Activated CD4-positive, alpha-beta T cell treated with anti-CD3 and anti-CD28 coated beads, Interleukin-2, amount 50 U/mL, for 24 hours (primary cell): Measurements from ENCODE around the gene MRRF.

ENCODE experiments used
- DNase-seq, 2 donors: peaks; one replicate each; pipeline ENCODE4 v3.0.0-alpha.2; 2020; ENCODE audit warnings: low read depth in 1 of 2, low spot score in 1 of 2

Gene MRRF

GRCh38 chr9:122331523-122331927 is 66.8 kb downstream of the MRRF start:
- no peak for DNase-seq

- no peak for DNase-seq
Measured at GRCh38 chr9:122332083-122332482, 67.4 kb downstream of the MRRF start.

- no peak for DNase-seq
Measured at GRCh38 chr9:122332644-122333043, 68.0 kb downstream of the MRRF start.

GRCh38 chr9:122333169-122333808 is 68.6 kb downstream of the MRRF start:
- no peak for DNase-seq

- no peak for DNase-seq
Measured at GRCh38 chr9:122334916-122335315, 70.2 kb downstream of the MRRF start.

- no peak for DNase-seq
Measured at GRCh38 chr9:122336189-122336588, 71.5 kb downstream of the MRRF start.

GRCh38 chr9:122336866-122337555 is 72.3 kb downstream of the MRRF start:
- no peak for DNase-seq

- DNase-seq, result no peak
Measured at GRCh38 chr9:122337556-122337929, 72.9 kb downstream of the MRRF start.

GRCh38 chr9:122338536-122338935 is 73.9 kb downstream of the MRRF start:
- no peak for DNase-seq

- no peak for DNase-seq
Measured at GRCh38 chr9:122338994-122339393, 74.3 kb downstream of the MRRF start.

GRCh38 chr9:122339579-122339978 is 74.9 kb downstream of the MRRF start:
- DNase-seq, result no peak

- no peak for DNase-seq
Measured at GRCh38 chr9:122340161-122340560, 75.5 kb downstream of the MRRF start.

GRCh38 chr9:122342323-122343050 is 77.8 kb downstream of the MRRF start:
- no peak for DNase-seq

- DNase-seq, result no peak
Measured at GRCh38 chr9:122346478-122347347, 82.0 kb downstream of the MRRF start.

- DNase-seq, result no peak
Measured at GRCh38 chr9:122347348-122348287, 82.9 kb downstream of the MRRF start.

GRCh38 chr9:122348288-122348777 is 83.7 kb downstream of the MRRF start:
- DNase-seq, result no peak

- no peak for DNase-seq
Measured at GRCh38 chr9:122348791-122349190, 84.1 kb downstream of the MRRF start.

GRCh38 chr9:122349201-122349600 is 84.5 kb downstream of the MRRF start:
- DNase-seq, result no peak

- DNase-seq, result peak; percentile 63 to 68
Measured at GRCh38 chr9:122350577-122351355, 86.1 kb downstream of the MRRF start.
